Endothelial cell of umbilical vein (primary cell): ENCODE data around the gene SH3BP5L. TPM values are rescaled to one million over a fixed set of nuclear protein-coding genes. Genes with fewer than 3 reads are reported as not detected.
A peak's percentile ranks its signal among the peaks of the same experiment; 100 is the strongest.

Experiments used
- BruUV-seq: library from RNA; stranded (reverse); fragments of 400-500 nt; replicated peaks from 2 replicates; lab custom pipeline; 2021; lab: Mats Ljungman, UMichigan
- CTCF ChIA-PET: fragments of 300-600, 350-600 bp; sonication (Branson Sonifier 250); formaldehyde crosslinking; loops from one replicate; lab custom pipeline; 2021; ENCODE audit warnings: antibody characterized with exemption, inconsistent platforms; lab: Charles Lee
- POLR2A ChIA-PET: fragments of 300-600, 350-600 bp; sonication (Branson Sonifier 250); formaldehyde crosslinking; loops from one replicate; lab custom pipeline; 2021; ENCODE audit warnings: antibody characterized with exemption, inconsistent platforms; lab: Charles Lee
- DNase-seq: peaks from one replicate; pipeline ENCODE4 v3.0.0-alpha.2; 2011; ENCODE audit warnings: low read depth, low spot score
- FAIRE-seq: peaks from 2 replicates; lab custom pipeline; 2011; peaks lifted over from hg19 to GRCh38; lab: Jason Lieb, UNC
- H2AFZ ChIP-seq: 2 replicates; pipeline ENCODE4 v1.6.0; 2012; ENCODE audit warnings: low read depth, low read length, control low read depth, inconsistent platforms
- H3K27ac ChIP-seq: 2 replicates; pipeline ENCODE4 v1.5.1; 2011; ENCODE audit warnings: low read depth, mild to moderate bottlenecking, control low read depth, low read length, moderate library complexity; ENCODE audit not compliant: insufficient read depth
- H3K27me3 ChIP-seq, 2 experiments: 2 replicates each; pipeline versions ENCODE4 v1.6.0 to v1.6.1; 2011; ENCODE audit warnings: low read length in 2 of 2, mixed read lengths in 1 of 2; ENCODE audit not compliant: control insufficient read depth in 2 of 2, insufficient read depth in 2 of 2
- H3K36me3 ChIP-seq, 2 experiments: 2 replicates in 1 of 2; 3 replicates in 1 of 2; pipeline ENCODE4 v1.5.1; 2011; ENCODE audit warnings: low read length in 2 of 2, mild to moderate bottlenecking in 1 of 2, moderate library complexity in 1 of 2; ENCODE audit not compliant: control insufficient read depth in 2 of 2, insufficient read depth in 2 of 2; ENCODE audit errors: extremely low read depth in 1 of 2
- H3K4me1 ChIP-seq: 3 replicates; pipeline ENCODE4 v1.5.1; 2011; ENCODE audit warnings: mild to moderate bottlenecking, low read length; ENCODE audit not compliant: control insufficient read depth, insufficient read depth; ENCODE audit errors: extremely low read depth
- H3K4me2 ChIP-seq: 2 replicates; pipeline ENCODE4 v1.6.1; 2011; ENCODE audit warnings: low read length, control low read depth, mixed read lengths; ENCODE audit not compliant: insufficient read depth
- H3K4me3 ChIP-seq, 3 experiments: fragments of 200-600 bp in 1 of 3; sonication (generic), shearing (Covaris generic) in 1 of 3; replicated peaks in 1 of 3; 2 replicates each; pipeline ENCODE4 v1.5.1; 2011 to 2016; ENCODE audit warnings: control low read depth in 3 of 3, low read length in 3 of 3, mild to moderate bottlenecking in 2 of 3, inconsistent platforms in 1 of 3, low read depth in 1 of 3, moderate library complexity in 1 of 3; ENCODE audit not compliant: insufficient read depth in 1 of 3
- H3K79me2 ChIP-seq: 2 replicates; pipeline ENCODE4 v1.6.0; 2012; ENCODE audit warnings: low read length, inconsistent platforms; ENCODE audit not compliant: control insufficient read depth, insufficient read depth
- H3K9ac ChIP-seq: replicated peaks from 2 replicates; pipeline ENCODE3; 2011; ENCODE audit warnings: low read length, control low read depth; ENCODE audit not compliant: insufficient read depth; ENCODE audit errors: extremely low read depth
- H3K9me1 ChIP-seq: replicated peaks from 3 replicates; pipeline ENCODE4 v1.6.0; 2011; ENCODE audit warnings: mild to moderate bottlenecking, low read length; ENCODE audit not compliant: control insufficient read depth, insufficient read depth; ENCODE audit errors: extremely low read depth
- H3K9me3 ChIP-seq: replicated peaks from 2 replicates; pipeline ENCODE4 v1.5.1; 2012; ENCODE audit warnings: low read length, inconsistent platforms; ENCODE audit not compliant: control insufficient read depth, insufficient read depth
- H4K20me1 ChIP-seq: replicated peaks from 2 replicates; pipeline ENCODE3; 2011; ENCODE audit warnings: mild to moderate bottlenecking, low read length; ENCODE audit not compliant: control insufficient read depth, insufficient read depth; ENCODE audit errors: extremely low read depth
- EZH2 ChIP-seq: IDR thresholded peaks from 2 replicates; pipeline ENCODE4 v1.6.1; 2012; ENCODE audit warnings: borderline replicate concordance, low read depth, mild to moderate bottlenecking, moderate library complexity, low read length, inconsistent platforms; ENCODE audit not compliant: severe bottlenecking
- FOS ChIP-seq: IDR thresholded peaks from 2 replicates; pipeline ENCODE4 v1.6.1; 2011; ENCODE audit warnings: mild to moderate bottlenecking, low read length, moderate library complexity, borderline replicate concordance; ENCODE audit not compliant: insufficient read depth
- GATA2 ChIP-seq: IDR thresholded peaks from 2 replicates; pipeline ENCODE4 v1.7.0; 2011; ENCODE audit warnings: low read depth, mild to moderate bottlenecking, moderate library complexity, mixed read lengths, low read length; ENCODE audit not compliant: insufficient read length, insufficient read depth
- JUN ChIP-seq: IDR thresholded peaks from 2 replicates; pipeline ENCODE4 v1.6.1; 2011; ENCODE audit warnings: borderline replicate concordance, low read depth; ENCODE audit not compliant: insufficient read length, insufficient read depth
- MYC ChIP-seq: IDR thresholded peaks from one replicate; pipeline ENCODE4 v1.6.1; 2011; ENCODE audit warnings: mild to moderate bottlenecking, low read depth, low read length
- POLR2A ChIP-seq: IDR thresholded peaks from 2 replicates; pipeline ENCODE4 v1.6.1; 2012; ENCODE audit warnings: low read depth, mild to moderate bottlenecking, control low read depth, low read length
- POLR2AphosphoS5 ChIP-seq: IDR thresholded peaks from 2 replicates; pipeline ENCODE4 v1.6.1; 2012; ENCODE audit warnings: low read depth, mild to moderate bottlenecking, control low read depth, low read length, moderate library complexity; ENCODE audit not compliant: insufficient read depth
- dilution Hi-C: fragments of 300-500 bp; cut with MboI; formaldehyde crosslinking; loops from one replicate; pipeline ENCODE4 v1.15.0; 2019; ENCODE audit warnings: low sequenced_read_pairs; ENCODE audit not compliant: extremely low pct_ligation_motif_present
- intact Hi-C: fragments of 100-400 bp; cut with micrococcal nuclease; formaldehyde crosslinking; loops from one replicate; pipeline ENCODE4 v1.10.0; 2022
- polyA plus RNA-seq, 4 experiments: library from polyadenylated mRNA; depleted of rRNA in 3 of 4; stranded (reverse) in 3 of 4; unstranded in 1 of 4; fragments of >200 nt; gene quantifications; 2 replicates each; pipeline versions ENCODE4 v1.2.1 to v1.2.3, GENCODE V29; 2011 to 2012; ENCODE audit warnings: missing spikeins in 1 of 4
- total RNA-seq: library from RNA; stranded (reverse); gene quantifications from 2 replicates; pipeline ENCODE4 v1.2.3, GENCODE V29; 2021
- TF ChIP-seq, protein P1 (sequence below), 2 donors: IDR thresholded peaks; 1 replicate in 1 of 2; 2 replicates in 1 of 2; pipeline ENCODE4 v1.5.1; 2011; ENCODE audit warnings: low read length in 2 of 2, mild to moderate bottlenecking in 2 of 2, moderate library complexity in 2 of 2, control low read depth in 1 of 2, inconsistent platforms in 1 of 2, low read depth in 1 of 2; ENCODE audit not compliant: insufficient read depth in 1 of 2; ENCODE audit errors: extremely low read depth in 1 of 2
- TF ChIP-seq, protein P2 (sequence below): IDR thresholded peaks from 2 replicates; pipeline ENCODE4 v1.6.1; 2011; ENCODE audit not compliant: insufficient read depth, insufficient read length

SH3BP5L gene
- total and polyA plus RNA-seq, 2 donors (not counting 3 experiments of a cell fraction or from before 2014, with no cell fraction given) = 24.7 TPM

DNA sequence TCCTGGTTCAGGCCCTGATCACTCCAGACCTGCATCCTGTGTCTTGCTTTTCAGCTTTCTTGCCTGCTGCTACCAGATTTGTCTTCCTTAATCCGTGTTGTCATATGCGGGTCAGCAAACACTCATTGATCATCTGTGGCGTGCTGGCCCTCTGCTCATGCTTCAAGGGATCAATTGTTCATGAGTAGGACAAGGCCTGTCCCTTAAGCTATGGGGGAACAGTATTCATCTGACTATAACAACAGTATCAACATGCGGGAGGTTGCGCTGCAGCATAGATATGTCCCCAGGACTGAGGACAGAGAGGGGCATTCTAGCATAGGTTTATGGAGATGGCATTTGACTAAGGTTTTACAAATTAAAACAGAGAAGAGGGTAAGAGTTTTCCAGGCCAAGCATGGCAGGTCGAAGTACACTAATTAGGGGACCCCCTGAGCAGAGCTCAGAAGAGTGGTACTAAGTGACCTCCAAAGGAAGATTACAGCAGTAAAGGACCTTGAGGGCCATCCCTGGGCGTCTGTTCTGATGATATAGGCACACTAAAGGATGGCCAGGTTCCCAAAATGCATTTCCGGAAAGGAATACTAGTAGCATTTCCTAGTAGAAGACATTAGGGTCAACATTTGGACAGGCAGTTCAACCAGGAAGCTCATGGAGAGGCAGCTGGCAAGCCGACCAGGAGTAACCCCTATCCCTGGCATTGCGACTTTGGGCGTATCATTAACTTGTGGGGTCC lies 11.5 kb upstream of the SH3BP5L start:
- no peaks in the 10 kb centered on the region for H3K27me3 ChIP-seq
- H3K9me1 ChIP-seq = no peaks in the 10 kb centered on the region
- peak overlapping the region; percentile 88 for H3K4me2 ChIP-seq
- POLR2A ChIA-PET = interaction anchor here (0.5 to 3.1 kb wide), 6 partner anchors 9 to 36 kb away, joined by 5 to 14 read pairs (median 8); partner anchors contain the start of genes SH3BP5L and ZNF692
- peaks cover 12% of the 10 kb centered on the region for H3K79me2 ChIP-seq
- no peak for TF ChIP-seq FOS
- no peak for TF ChIP-seq JUN
- TF ChIP-seq EZH2 = no peak
- no peak for TF ChIP-seq GATA2
- TF ChIP-seq, protein P1, sequence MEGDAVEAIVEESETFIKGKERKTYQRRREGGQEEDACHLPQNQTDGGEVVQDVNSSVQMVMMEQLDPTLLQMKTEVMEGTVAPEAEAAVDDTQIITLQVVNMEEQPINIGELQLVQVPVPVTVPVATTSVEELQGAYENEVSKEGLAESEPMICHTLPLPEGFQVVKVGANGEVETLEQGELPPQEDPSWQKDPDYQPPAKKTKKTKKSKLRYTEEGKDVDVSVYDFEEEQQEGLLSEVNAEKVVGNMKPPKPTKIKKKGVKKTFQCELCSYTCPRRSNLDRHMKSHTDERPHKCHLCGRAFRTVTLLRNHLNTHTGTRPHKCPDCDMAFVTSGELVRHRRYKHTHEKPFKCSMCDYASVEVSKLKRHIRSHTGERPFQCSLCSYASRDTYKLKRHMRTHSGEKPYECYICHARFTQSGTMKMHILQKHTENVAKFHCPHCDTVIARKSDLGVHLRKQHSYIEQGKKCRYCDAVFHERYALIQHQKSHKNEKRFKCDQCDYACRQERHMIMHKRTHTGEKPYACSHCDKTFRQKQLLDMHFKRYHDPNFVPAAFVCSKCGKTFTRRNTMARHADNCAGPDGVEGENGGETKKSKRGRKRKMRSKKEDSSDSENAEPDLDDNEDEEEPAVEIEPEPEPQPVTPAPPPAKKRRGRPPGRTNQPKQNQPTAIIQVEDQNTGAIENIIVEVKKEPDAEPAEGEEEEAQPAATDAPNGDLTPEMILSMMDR (IDR thresholded peaks at IDR 0.05; ENCODE audit: extremely low read depth in 1 of 2, insufficient read depth in 1 of 2, low read depth in 1 of 2, low read length in 2 of 2) = no peak
- TF ChIP-seq MYC = no peak
- TF ChIP-seq, protein P2, sequence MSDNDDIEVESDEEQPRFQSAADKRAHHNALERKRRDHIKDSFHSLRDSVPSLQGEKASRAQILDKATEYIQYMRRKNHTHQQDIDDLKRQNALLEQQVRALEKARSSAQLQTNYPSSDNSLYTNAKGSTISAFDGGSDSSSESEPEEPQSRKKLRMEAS = no peak
- no peak for TF ChIP-seq POLR2AphosphoS5
- TF ChIP-seq POLR2A = no peak
- no peaks in the 10 kb centered on the region for H3K36me3 ChIP-seq
- DNase-seq (no peak), FAIRE-seq (no peak)
- CTCF ChIA-PET = interaction anchor here (0.7 to 2.3 kb wide), 3 partner anchors 10 to 1465 kb away, joined by 4 to 33 read pairs (median 12); partner anchors contain the start of genes SH3BP5L and ZNF692
- no peaks in the 10 kb centered on the region for H4K20me1 ChIP-seq
- dilution Hi-C loops = no loop called here
- no peaks in the 10 kb centered on the region for H3K9me3 ChIP-seq
- peak overlapping the region; percentile 25 for H3K27ac ChIP-seq
- peak overlapping the region; percentile 50 for H3K9ac ChIP-seq
- intact Hi-C loops = no loop called here
- H2AFZ ChIP-seq = peak overlapping the region; percentile 77
- peak overlapping the region; percentile 17 to 56 (median 44) for H3K4me3 ChIP-seq
- H3K4me1 ChIP-seq = peaks cover 14% of the 10 kb centered on the region
- BruUV-seq = no TSS peak
